Adipose tissue (tissue), 3 donors: ENCODE measurements around the gene CLCN4. TPM values are rescaled to one million over a fixed set of nuclear protein-coding genes. Genes with fewer than 3 reads are reported as not detected.

Experiments used
- H3K27ac ChIP-seq: one replicate; pipeline ENCODE4 v1.5.1; 2013; ENCODE audit warnings: low read depth, low read length
- WGBS, 3 donors: extraction: QIAGEN DNeasy Blood & Tissue Kit; methylation state at CpG; one replicate each; pipeline ENCODE4 v1.1.7; 2013; 5-methylcytosine and 5-hydroxymethylcytosine counted together
- polyA plus RNA-seq, 3 donors: library from polyadenylated mRNA; stranded (reverse); fragments of 200-250 nt; gene quantifications; one replicate each; pipeline ENCODE4 v1.2.3, GENCODE V29; 2013
- donor health status: healthy with polysubstance abuse.
- donor health status: Bipolar disorder and iron deficiency.
- donor health status: healthy.

CLCN4 gene
- polyA plus RNA-seq, 3 donors, result 0.76 to 2.4 (median 1.5) TPM

DNA sequence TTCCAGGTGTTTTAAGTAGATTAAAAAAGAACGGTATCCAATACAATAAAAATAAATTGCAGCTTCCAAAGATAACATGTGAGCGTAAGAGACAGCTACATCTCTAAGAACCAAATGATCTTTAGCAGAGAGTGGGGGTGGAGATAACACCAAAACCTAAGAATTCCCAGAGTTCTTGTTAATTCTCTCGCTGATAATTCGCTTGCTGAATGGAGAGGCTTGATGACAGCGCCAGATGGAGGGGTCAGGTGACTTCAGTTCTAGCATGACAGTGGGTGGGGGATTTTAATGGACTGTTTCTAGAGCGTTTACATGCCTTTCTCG is 2.3 kb downstream of the CLCN4 start:
- WGBS, 3 donors, result 53 to 90% (median 86%) methylated on average over 7 of the region's 7 CpGs
- no peak overlapping the region for H3K27ac ChIP-seq

DNA sequence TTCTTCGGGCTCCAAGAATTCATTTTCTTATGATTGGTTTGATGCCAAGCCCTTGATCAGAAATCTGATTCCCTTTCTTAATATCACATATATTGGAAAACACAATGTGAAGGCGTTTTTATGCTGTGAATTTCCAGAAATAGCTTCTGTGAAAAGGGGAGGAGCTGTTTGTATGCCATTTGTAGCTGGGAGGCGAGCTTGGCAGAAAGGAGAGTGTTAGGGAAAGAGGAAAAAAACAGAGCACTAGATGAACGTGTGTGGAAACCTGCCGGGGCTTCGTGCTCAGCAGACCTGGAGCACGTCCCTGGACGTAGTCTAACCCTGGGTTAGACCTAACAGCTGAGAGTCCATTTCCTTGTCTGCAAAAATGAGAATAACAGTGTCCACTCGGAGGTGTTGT is 3.4 kb downstream of the CLCN4 start:
- H3K27ac ChIP-seq, result no peak overlapping the region
- 64 to 92% (median 80%) methylated on average over 9 of the region's 9 CpGs for WGBS, 3 donors

DNA sequence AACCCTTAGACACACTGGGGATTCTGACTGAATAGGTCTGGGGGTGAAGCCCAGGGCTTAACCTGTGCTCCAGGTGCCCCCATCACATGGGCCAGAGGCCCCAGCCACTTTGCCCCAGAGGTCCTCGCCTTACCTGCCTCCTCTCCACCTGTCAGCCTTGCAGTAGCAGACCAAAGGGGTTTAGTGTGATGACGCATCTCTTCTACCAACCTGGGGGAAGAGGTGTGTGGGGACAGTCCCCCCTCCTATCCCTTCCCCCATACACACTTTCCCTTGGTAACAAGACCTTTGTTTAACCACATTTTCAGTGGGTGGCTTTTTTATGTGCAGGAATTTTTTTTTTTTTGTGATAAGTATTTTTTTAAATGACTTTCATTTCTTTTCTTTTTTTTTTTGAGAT is 6.3 kb downstream of the CLCN4 start:
- WGBS, 3 donors, result 87 to 100% (median 91%) methylated on average over 2 of the region's 2 CpGs
- no peak overlapping the region for H3K27ac ChIP-seq

DNA sequence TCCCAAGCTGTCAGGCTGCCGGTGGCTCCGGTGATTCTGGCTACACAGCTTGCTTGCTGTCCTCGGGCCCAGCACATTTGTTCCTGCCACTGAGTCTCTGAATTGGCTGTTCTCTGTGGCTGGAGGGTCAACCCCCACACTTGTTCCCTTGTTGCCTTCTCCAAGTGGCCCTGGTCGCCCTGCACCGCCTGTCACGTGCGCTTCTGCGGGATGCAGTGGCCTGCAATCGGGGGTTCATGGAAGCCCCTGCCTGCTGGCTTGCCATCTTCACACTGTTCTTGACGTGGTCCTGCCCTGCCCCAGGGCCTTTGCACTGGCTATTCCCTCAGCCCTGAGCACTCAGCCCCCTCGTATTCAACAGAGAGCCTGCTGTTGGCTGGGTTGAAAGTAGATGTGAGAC is 8.1 kb downstream of the CLCN4 start:
- no peak overlapping the region for H3K27ac ChIP-seq
- 84 to 97% (median 90%) methylated on average over 11 of the region's 11 CpGs for WGBS, 3 donors

DNA sequence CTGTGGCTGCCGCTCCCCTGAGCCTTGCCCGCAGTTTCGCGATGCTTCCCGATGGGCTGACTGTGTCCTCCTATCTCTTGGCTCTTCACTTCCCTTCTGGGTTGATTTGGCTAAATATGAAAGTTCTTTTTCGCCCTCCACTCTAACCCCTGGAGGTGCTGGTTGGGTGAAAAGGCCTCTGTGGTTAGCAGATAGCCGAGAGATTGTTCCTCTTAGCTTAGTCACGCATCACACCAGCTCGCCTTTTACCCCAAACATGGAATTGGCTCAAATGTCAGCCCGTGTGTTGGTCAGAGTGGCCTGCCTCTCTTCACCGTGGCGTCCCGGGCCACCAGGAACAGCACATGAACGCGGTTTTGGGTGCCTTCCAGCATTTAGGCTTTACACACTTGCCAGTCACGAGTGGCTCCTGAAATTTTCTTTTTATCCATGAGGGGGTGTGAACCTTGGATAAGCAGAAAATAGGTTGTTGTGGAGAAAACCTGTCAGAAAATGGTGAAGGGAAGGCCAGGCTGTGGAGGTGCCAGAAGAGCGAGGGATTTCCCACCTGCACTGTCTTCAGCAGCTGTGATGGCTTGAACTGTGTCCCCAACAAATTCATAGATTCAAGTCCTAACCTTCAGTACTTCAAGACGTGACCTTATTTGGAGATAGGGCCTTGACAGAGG is 8.9 kb downstream of the CLCN4 start:
- WGBS, 3 donors, result 55 to 79% (median 70%) methylated on average over 18 of the region's 18 CpGs
- no peak overlapping the region for H3K27ac ChIP-seq

DNA sequence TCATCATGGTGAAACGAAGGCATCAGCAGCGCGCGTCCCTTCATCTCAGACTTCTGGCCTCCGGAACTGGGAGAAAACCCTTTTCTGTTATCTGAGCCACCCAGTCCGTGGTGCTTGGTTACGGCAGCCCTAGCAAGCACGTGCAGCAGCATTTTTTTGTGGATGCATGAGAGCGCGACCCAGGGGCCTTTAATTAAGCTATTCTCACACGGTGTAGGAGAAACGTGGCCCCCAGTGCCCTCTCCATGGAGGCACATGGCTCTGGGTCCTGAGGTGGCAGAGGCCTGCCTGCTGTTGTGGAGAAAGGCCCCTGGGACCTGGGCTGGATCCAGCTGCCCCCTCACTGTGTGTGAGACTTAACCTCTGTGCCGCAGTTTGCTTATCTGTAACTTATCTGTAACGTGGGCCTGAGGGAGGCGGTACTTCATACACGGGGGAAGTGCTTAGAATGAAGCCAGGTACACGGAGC is 9.5 kb downstream of the CLCN4 start:
- 67 to 85% (median 78%) methylated on average over 14 to 17 of the region's 17 CpGs for WGBS, 3 donors
- H3K27ac ChIP-seq, result no peak overlapping the region

DNA sequence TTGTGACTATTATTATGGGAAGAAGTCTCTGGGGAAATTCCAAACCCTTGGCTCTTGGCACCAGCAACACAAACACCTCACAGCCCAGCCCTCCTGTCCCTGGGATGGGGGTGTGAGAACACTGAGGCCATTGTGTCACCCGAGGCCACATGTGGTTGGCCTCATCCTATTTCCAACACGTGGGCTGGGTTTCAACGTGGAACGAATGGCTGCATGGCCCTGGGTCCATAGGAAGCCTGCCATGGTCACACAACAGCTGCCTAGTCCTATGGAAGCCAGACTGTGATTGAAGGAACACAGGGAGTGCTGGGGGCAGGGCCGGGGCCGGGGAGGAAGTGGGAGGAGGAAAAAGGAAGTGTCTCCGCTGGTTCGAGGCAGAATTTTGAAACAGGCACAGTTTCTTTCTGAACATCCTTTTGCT is 10.0 kb downstream of the CLCN4 start:
- no peak overlapping the region for H3K27ac ChIP-seq
- 26 to 74% (median 37%) methylated on average over 6 to 8 of the region's 8 CpGs for WGBS, 3 donors

DNA sequence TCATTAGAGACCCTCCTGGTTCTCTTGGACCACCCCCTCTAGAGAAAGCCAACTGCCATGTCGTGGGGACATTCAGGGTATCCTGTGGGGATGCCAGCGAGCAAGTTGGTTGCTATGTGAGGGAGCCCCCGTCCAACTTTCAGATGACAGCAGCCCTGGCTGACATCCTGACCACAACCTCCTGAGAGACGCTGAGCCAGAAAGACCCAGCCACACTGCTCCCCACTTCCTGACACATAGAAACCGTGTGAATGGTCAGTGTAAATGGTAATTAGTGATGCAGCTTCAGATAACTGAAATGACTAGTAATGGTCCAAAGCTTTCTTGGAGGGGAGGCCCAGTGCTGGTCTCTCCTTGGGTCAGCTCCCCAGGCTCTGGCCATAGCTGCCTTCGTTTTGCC is 10.8 kb downstream of the CLCN4 start:
- 60 to 91% (median 64%) methylated on average over 6 of the region's 6 CpGs for WGBS, 3 donors
- H3K27ac ChIP-seq, result no peak overlapping the region

DNA sequence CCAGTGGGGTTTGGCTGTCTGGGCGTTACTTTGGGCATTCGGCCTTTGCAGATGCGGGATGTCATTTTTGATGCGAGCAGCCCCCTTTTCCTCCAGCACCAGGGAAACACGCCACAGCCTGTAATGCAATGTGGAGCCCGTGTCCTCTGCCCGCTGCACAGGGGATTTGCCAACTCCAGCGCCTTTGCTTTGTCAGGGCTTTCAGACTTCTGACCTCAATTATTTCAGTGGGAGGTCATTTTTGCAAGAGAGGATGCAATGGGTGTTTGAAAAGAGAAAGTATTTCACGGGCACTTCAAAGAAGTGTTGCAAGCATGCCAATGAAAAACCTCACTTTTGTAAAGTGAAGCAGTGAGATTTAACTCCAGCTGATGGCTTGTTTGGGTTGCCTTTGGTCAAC is 11.5 kb downstream of the CLCN4 start:
- 60 to 93% (median 66%) methylated on average over 9 of the region's 9 CpGs for WGBS, 3 donors
- no peak overlapping the region for H3K27ac ChIP-seq

DNA sequence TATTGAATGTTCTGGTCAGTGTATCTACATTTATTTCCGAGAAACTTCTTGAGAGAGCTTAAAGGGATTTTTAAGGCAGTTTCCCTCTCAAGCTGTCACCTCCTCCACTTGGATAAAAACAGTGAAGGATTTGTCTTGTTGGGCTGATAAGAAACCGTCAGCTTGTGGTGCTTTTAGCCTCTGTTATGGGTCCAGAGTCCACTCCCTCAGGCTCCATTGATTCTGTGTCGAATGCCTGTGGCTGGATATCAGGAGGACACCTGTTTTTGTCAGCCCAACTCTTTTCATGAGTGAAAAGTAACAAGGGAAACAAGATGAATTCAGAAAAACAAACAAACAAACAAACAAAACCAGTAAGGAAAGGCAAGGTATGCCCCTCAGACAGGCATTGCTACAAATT is 12.4 kb downstream of the CLCN4 start:
- WGBS, 3 donors, result 47 to 83% (median 69%) methylated on average over 3 of the region's 3 CpGs
- no peak overlapping the region for H3K27ac ChIP-seq

- no peak overlapping the region for H3K27ac ChIP-seq
- WGBS, 3 donors, result 65 to 96% (median 76%) methylated on average over 5 of the region's 5 CpGs
Measured at GRCh38 chrX:10171249-10171648, 14.5 kb downstream of the CLCN4 start.

- 47 to 82% (median 58%) methylated on average over 10 to 11 of the region's 11 CpGs for WGBS, 3 donors
- H3K27ac ChIP-seq, result no peak overlapping the region
Measured at GRCh38 chrX:10172877-10173276, 16.1 kb downstream of the CLCN4 start.

DNA sequence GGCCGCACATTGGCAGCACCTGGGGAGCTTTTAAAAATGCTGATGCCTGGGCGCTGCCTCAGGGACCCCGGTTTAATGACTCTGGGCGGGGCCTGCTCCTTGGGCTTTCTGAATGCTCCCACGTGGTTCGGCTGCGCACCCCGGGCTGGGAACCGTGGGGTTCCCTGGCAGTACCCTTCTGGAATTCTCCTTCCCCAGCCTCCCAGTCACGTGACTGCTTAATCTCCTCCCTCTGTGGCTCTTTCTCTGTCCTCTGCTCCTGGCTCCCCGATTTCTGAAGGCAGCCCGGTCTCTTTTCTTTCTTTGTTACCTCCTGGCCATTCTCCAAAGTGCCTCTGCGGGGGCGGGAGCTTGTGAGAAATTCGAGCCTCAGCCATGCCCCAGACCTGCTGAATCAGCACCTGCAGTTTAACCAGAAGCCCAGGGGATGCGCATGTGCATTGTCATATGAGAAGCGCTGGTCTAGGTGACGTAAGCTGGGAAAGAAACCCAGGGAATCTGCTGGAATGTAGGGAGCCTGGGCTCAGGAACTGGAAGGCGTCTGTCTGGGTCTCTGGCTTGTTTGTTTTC is 16.6 kb downstream of the CLCN4 start:
- no peak overlapping the region for H3K27ac ChIP-seq
- 26 to 51% (median 40%) methylated on average over 15 to 19 of the region's 19 CpGs for WGBS, 3 donors

- no peak overlapping the region for H3K27ac ChIP-seq
- 79 to 98% (median 95%) methylated on average over 9 of the region's 9 CpGs for WGBS, 3 donors
Measured at GRCh38 chrX:10174051-10174450, 17.3 kb downstream of the CLCN4 start.

DNA sequence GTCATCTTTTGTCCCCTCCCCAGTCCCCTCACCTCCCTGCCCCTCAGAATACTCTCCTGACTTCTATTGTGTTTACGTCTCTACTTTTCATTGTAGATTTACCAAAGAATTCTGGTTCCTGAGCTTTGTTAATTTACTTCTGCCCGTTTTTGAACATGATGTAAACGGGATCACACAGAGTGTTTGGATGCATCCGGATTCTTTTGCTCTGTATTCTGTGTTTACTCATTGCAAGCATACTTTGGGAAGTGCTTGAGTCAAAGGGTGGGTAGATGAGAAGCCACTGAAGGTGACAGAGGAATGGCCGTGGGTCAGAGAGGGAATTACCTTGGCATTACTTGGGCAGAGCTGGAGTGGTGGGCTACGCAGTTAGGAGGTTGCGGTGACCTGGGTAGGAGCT is 18.0 kb downstream of the CLCN4 start:
- no peak overlapping the region for H3K27ac ChIP-seq
- WGBS, 3 donors, result 82 to 93% (median 90%) methylated on average over 7 of the region's 7 CpGs

- WGBS, 3 donors, result 66 to 84% (median 75%) methylated on average over 6 to 8 of the region's 8 CpGs
- no peak overlapping the region for H3K27ac ChIP-seq
Measured at GRCh38 chrX:10175319-10175871, 18.6 kb downstream of the CLCN4 start.

DNA sequence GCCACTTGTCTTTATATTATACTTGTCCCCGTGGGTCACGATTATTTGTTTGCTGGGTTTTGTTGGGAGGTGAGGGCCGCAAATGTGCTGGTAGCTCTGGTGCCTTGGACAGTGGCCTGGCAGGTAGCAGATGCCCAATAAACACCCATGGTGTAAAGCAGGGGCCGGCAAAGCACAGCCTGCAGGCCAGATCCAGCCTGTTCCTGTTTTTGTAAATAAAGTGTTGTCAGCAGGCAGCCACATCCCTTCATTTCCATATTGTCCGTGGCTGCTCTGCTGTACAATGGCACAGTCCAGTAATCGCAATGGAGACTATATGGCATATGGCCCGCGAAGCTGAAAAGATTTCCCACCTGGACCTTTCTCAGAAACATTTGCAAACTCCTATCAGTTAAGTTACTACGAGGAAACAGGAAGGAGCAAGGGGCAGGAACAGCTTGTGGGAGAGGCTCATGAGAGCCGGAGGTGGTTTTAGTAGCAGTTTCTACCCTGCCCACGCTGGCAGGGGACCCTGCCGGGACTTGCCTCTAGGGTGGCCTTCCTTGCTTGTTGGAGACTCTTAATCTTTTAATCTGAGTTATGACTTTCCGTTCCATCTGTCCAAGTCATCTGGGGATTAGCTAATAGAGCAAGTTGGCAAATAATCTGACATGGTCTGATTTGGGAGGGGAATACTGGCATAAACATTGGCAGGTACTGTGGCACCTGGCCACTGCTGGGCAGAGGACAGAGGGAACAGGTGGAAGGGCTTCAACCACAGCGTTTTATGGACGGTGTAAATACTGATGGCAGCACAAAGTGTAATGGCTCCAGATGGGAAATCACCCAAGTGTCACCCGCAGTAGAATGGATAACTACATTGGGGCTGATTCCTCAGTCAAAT is 19.6 kb downstream of the CLCN4 start:
- 33 to 61% (median 57%) methylated on average over 16 of the region's 16 CpGs for WGBS, 3 donors
- H3K27ac ChIP-seq, result no peak overlapping the region

DNA sequence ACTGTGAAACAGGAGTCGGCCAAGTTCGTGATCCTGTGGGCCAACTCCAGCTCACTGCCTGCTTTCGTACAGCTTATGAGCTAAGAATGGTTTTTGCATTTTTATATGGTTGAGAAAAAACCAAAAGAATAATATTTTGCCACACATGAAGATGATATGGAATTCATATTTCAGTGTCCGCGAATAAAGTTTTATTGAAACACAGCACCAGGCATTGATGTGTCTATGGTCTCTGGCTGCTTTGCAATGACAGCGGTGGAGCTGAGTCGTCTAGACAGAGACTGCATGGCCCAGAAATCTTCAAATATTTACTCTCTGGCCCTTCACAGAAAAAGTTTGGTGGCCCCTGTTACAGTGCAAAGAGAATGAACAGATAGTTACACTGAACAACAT is 20.2 kb downstream of the CLCN4 start:
- H3K27ac ChIP-seq, result no peak overlapping the region
- 78 to 95% (median 85%) methylated on average over 7 of the region's 7 CpGs for WGBS, 3 donors

DNA sequence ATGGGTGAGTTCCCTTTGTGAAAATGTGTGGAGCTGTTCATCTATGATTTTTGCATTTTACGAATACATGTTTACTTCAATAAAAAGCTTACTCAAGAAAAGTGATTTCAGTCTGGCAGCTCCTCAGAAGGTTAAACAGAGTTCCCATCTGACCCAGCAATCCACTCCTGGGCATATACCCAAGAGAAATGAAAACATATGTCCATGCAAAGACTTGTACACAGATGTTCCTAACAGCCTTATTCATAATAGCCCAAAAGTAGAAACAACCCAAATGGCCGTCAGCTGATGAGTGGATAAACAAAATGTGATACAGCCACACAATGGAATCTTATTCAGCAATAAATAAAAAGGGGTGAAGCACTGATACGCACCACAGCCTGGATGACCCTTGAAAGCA is 20.8 kb downstream of the CLCN4 start:
- H3K27ac ChIP-seq, result no peak overlapping the region

More for the DNA sequence above, 20.8 kb downstream of the CLCN4 start:
- 47 to 68% (median 60%) methylated on average over 3 of the region's 3 CpGs for WGBS, 3 donors
